WTC11 (cell line): ENCODE data around the gene FGF18. TPM values are rescaled to one million over a fixed set of nuclear protein-coding genes. Genes with fewer than 3 reads are reported as not detected.

Experiments
- ATAC-seq: fragments of 200-7000 bp; cut with Tn5 transposase; 2 replicates; pipeline ENCODE4 v1.10.0; 2021; ENCODE audit warnings: mild to moderate bottlenecking, moderate library complexity
- CTCF ChIA-PET: fragments of 300-600 bp; sonication (Branson Sonifier 250); formaldehyde crosslinking; loops from one replicate; lab custom pipeline; 2021; ENCODE audit warnings: antibody characterized with exemption; lab: Charles Lee
- POLR2A ChIA-PET: fragments of 350-600 bp; sonication (Branson Sonifier 250); formaldehyde crosslinking; loops from one replicate; lab custom pipeline; 2021; ENCODE audit warnings: antibody characterized with exemption; lab: Charles Lee
- DNase-seq: peaks from one replicate; pipeline ENCODE4 v3.0.0; 2021; ENCODE audit warnings: low spot score
- H3K27ac Mint-ChIP-seq: 2 replicates; pipeline ENCODE4 v1.8.0; 2021; ENCODE audit warnings: mixed read lengths
- H3K27me3 Mint-ChIP-seq: 2 replicates; pipeline ENCODE4 v1.8.0; 2021; ENCODE audit warnings: low read depth, mild to moderate bottlenecking, moderate library complexity, mixed read lengths
- H3K36me3 Mint-ChIP-seq: 2 replicates; pipeline ENCODE4 v1.8.0; 2021; ENCODE audit warnings: mixed read lengths
- H3K4me1 Mint-ChIP-seq: 2 replicates; pipeline ENCODE4 v1.8.0; 2022; ENCODE audit warnings: mixed read lengths
- H3K4me3 Mint-ChIP-seq: 2 replicates; pipeline ENCODE4 v1.8.0; 2021; ENCODE audit warnings: mild to moderate bottlenecking, moderate library complexity, mixed read lengths
- H3K9me3 Mint-ChIP-seq: 2 replicates; pipeline ENCODE4 v1.8.0; 2021; ENCODE audit warnings: mixed read lengths
- AR ChIP-seq: fragments of 250-450 bp; sonication (Bioruptor Pico); IDR thresholded peaks from 2 replicates; pipeline ENCODE4 v1.9.0; 2021; ENCODE audit warnings: mild to moderate bottlenecking
- ATF1 ChIP-seq: sonication (generic); formaldehyde crosslinking; IDR thresholded peaks from 2 replicates; pipeline ENCODE4 v1.8.1; 2023; ENCODE audit warnings: mild to moderate bottlenecking, moderate library complexity, missing genetic modification reagents
- ATF2 ChIP-seq: sonication (generic); formaldehyde crosslinking; IDR thresholded peaks from 2 replicates; pipeline ENCODE4 v1.8.1; 2022; ENCODE audit warnings: low read depth, missing genetic modification reagents, borderline replicate concordance
- ELF4 ChIP-seq: sonication (generic); formaldehyde crosslinking; IDR thresholded peaks from 2 replicates; pipeline ENCODE4 v1.8.1; 2022; ENCODE audit warnings: low read depth, mild to moderate bottlenecking, moderate library complexity, missing genetic modification reagents
- FOXK1 ChIP-seq: sonication (generic); formaldehyde crosslinking; IDR thresholded peaks from 2 replicates; pipeline ENCODE4 v1.8.0; 2022; ENCODE audit warnings: mild to moderate bottlenecking, moderate library complexity, missing genetic modification reagents
- FOXP1 ChIP-seq: sonication (generic); formaldehyde crosslinking; IDR thresholded peaks from 2 replicates; pipeline ENCODE4 v1.8.0; 2022; ENCODE audit warnings: missing genetic modification reagents, mild to moderate bottlenecking, moderate library complexity, borderline replicate concordance
- GABPB1 ChIP-seq: sonication (generic); formaldehyde crosslinking; IDR thresholded peaks from 2 replicates; pipeline ENCODE4 v1.8.1; 2023; ENCODE audit warnings: mild to moderate bottlenecking, missing genetic modification reagents
- IRF2 ChIP-seq: sonication (generic); formaldehyde crosslinking; IDR thresholded peaks from 2 replicates; pipeline ENCODE4 v1.8.0; 2022; ENCODE audit warnings: low read depth, missing genetic modification reagents, borderline replicate concordance
- JAZF1 ChIP-seq: fragments of 250-450 bp; sonication (Bioruptor Pico); IDR thresholded peaks from 2 replicates; pipeline ENCODE4 v1.9.0; 2021; ENCODE audit warnings: moderate library complexity, mild to moderate bottlenecking, inconsistent platforms
- KAT7 ChIP-seq: sonication (generic); formaldehyde crosslinking; IDR thresholded peaks from 2 replicates; pipeline ENCODE4 v1.8.1; 2023; ENCODE audit warnings: missing genetic modification reagents, mild to moderate bottlenecking, borderline replicate concordance
- MAX ChIP-seq: sonication (generic); formaldehyde crosslinking; IDR thresholded peaks from 2 replicates; pipeline ENCODE4 v1.8.0; 2022; ENCODE audit warnings: mild to moderate bottlenecking, missing genetic modification reagents
- MLX ChIP-seq: sonication (generic); formaldehyde crosslinking; IDR thresholded peaks from 2 replicates; pipeline ENCODE4 v1.8.1; 2023; ENCODE audit warnings: mild to moderate bottlenecking, missing genetic modification reagents, moderate library complexity
- MXD4 ChIP-seq: fragments of 250-450 bp; sonication (Bioruptor Pico); IDR thresholded peaks from 2 replicates; pipeline ENCODE4 v1.8.0; 2021; ENCODE audit warnings: mild to moderate bottlenecking, moderate library complexity, borderline replicate concordance
- MYBL2 ChIP-seq: sonication (generic); formaldehyde crosslinking; IDR thresholded peaks from 2 replicates; pipeline ENCODE4 v1.8.1; 2023; ENCODE audit warnings: mild to moderate bottlenecking, moderate library complexity, missing genetic modification reagents
- NFYB ChIP-seq: sonication (generic); formaldehyde crosslinking; conservative IDR thresholded peaks from 2 replicates; pipeline ENCODE4 v1.8.0; 2022; ENCODE audit warnings: low read depth, missing genetic modification reagents
- NR2C2 ChIP-seq: sonication (generic); formaldehyde crosslinking; IDR thresholded peaks from 2 replicates; pipeline ENCODE4 v1.8.0; 2022; ENCODE audit warnings: mild to moderate bottlenecking, missing genetic modification reagents
- NR3C1 ChIP-seq: sonication (generic); formaldehyde crosslinking; conservative IDR thresholded peaks from 2 replicates; pipeline ENCODE4 v1.8.1; 2023; ENCODE audit warnings: low read depth, mild to moderate bottlenecking, missing genetic modification reagents
- RORB ChIP-seq: fragments of 250-450 bp; sonication (Bioruptor Pico); IDR thresholded peaks from 2 replicates; pipeline ENCODE4 v1.9.0; 2021; ENCODE audit warnings: mild to moderate bottlenecking
- ZNF396 ChIP-seq: fragments of 250-450 bp; sonication (Bioruptor Pico); IDR thresholded peaks from 2 replicates; pipeline ENCODE4 v1.8.0; 2021; ENCODE audit warnings: mild to moderate bottlenecking, moderate library complexity, borderline replicate concordance
- ZNF416 ChIP-seq: fragments of 250-450 bp; sonication (Bioruptor Pico); IDR thresholded peaks from 2 replicates; pipeline ENCODE4 v1.9.0; 2021; ENCODE audit warnings: mild to moderate bottlenecking, inconsistent platforms
- total RNA-seq: library from RNA; stranded (reverse); gene quantifications from 3 replicates; pipeline ENCODE4 v1.2.3, GENCODE V29; 2021
- TF ChIP-seq, protein P1 (sequence below): sonication (generic); formaldehyde crosslinking; IDR thresholded peaks from 2 replicates; pipeline ENCODE4 v1.8.1; 2022; ENCODE audit warnings: mild to moderate bottlenecking, moderate library complexity, missing genetic modification reagents
- TF ChIP-seq, protein P2 (sequence below): sonication (generic); formaldehyde crosslinking; IDR thresholded peaks from 2 replicates; pipeline ENCODE4 v1.8.1; 2023; ENCODE audit warnings: mild to moderate bottlenecking, missing genetic modification reagents, moderate library complexity
- TF ChIP-seq, protein P3 (sequence below): sonication (generic); formaldehyde crosslinking; IDR thresholded peaks from 2 replicates; pipeline ENCODE4 v1.8.1; 2022; ENCODE audit warnings: mild to moderate bottlenecking, missing genetic modification reagents, moderate library complexity, borderline replicate concordance

Gene FGF18
- total RNA-seq, 1 experiment from 2014 or later, result 0.72 TPM

GRCh38 chr5:171469326-171469725 lies 49.9 kb downstream of the FGF18 start:
- Mint-ChIP-seq H3K27ac (no peak overlapping the region), H3K4me3 (no peak overlapping the region), H3K9me3 (peaks cover 3% of the 10 kb centered on the region; the same call in 1 of the 2 replicates), H3K27me3 (no peaks in the 10 kb centered on the region), H3K36me3 (no peaks in the 10 kb centered on the region), H3K4me1 (peaks cover 9% of the 10 kb centered on the region)
- ChIA-PET CTCF (no interaction called here), POLR2A (no interaction called here)
- no peak for ATAC-seq
- TF ChIP-seq, protein P1, sequence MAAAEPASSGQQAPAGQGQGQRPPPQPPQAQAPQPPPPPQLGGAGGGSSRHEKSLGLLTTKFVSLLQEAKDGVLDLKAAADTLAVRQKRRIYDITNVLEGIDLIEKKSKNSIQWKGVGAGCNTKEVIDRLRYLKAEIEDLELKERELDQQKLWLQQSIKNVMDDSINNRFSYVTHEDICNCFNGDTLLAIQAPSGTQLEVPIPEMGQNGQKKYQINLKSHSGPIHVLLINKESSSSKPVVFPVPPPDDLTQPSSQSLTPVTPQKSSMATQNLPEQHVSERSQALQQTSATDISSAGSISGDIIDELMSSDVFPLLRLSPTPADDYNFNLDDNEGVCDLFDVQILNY (CRISPR knock-in tag), result no peak
- TF ChIP-seq, protein P2, sequence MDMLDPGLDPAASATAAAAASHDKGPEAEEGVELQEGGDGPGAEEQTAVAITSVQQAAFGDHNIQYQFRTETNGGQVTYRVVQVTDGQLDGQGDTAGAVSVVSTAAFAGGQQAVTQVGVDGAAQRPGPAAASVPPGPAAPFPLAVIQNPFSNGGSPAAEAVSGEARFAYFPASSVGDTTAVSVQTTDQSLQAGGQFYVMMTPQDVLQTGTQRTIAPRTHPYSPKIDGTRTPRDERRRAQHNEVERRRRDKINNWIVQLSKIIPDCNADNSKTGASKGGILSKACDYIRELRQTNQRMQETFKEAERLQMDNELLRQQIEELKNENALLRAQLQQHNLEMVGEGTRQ (CRISPR knock-in tag), result no peak
- no peak for TF ChIP-seq FOXP1
- TF ChIP-seq ZNF416, result no peak
- no peak for TF ChIP-seq NR3C1 (CRISPR knock-in tag)
- no peak for TF ChIP-seq MLX (CRISPR knock-in tag)
- no peak for TF ChIP-seq JAZF1 (CRISPR knock-in tag)
- no peak for TF ChIP-seq NR2C2 (CRISPR knock-in tag)
- TF ChIP-seq ZNF396 (CRISPR knock-in tag), result no peak
- TF ChIP-seq GABPB1 (CRISPR knock-in tag), result no peak
- TF ChIP-seq MXD4 (CRISPR knock-in tag), result no peak
- DNase-seq, result no peak

- POLR2A ChIA-PET, result no interaction called here
- Mint-ChIP-seq H3K9me3 (peaks cover 3% of the 10 kb centered on the region; the same call in 1 of the 2 replicates), H3K27ac (no peak overlapping the region), H3K36me3 (no peaks in the 10 kb centered on the region), H3K27me3 (no peaks in the 10 kb centered on the region), H3K4me3 (no peak overlapping the region), H3K4me1 (peaks cover 9% of the 10 kb centered on the region)
- TF ChIP-seq FOXP1 (no peak), KAT7 (CRISPR knock-in tag) (no peak), FOXK1 (CRISPR knock-in tag) (no peak), NR2C2 (CRISPR knock-in tag) (no peak), MAX (no peak), NFYB (no peak), MYBL2 (CRISPR knock-in tag) (no peak), AR (CRISPR knock-in tag) (no peak), RORB (CRISPR knock-in tag) (no peak), ELF4 (CRISPR knock-in tag) (no peak), ATF1 (CRISPR knock-in tag) (no peak), IRF2 (CRISPR knock-in tag) (no peak), ZNF416 (no peak), ATF2 (CRISPR knock-in tag) (no peak)
- TF ChIP-seq, protein P3, sequence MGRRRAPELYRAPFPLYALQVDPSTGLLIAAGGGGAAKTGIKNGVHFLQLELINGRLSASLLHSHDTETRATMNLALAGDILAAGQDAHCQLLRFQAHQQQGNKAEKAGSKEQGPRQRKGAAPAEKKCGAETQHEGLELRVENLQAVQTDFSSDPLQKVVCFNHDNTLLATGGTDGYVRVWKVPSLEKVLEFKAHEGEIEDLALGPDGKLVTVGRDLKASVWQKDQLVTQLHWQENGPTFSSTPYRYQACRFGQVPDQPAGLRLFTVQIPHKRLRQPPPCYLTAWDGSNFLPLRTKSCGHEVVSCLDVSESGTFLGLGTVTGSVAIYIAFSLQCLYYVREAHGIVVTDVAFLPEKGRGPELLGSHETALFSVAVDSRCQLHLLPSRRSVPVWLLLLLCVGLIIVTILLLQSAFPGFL, result no peak
- TF ChIP-seq, protein P1 (CRISPR knock-in tag), result no peak
- TF ChIP-seq, protein P2 (CRISPR knock-in tag), result no peak
- ATAC-seq, result no peak
- CTCF ChIA-PET, result interaction anchor here (0.7 to 1.7 kb wide), 2 partner anchors 10 to 14 kb away, joined by 3 to 10 read pairs; no protein-coding TSS in a partner anchor
- DNase-seq, result no peak
These were observed 51.0 kb downstream of the FGF18 start for GRCh38 chr5:171470420-171470819.
